ENCODE results near the gene FRMPD4.

- no peak for TF ChIP-seq CTCF (IDR thresholded peaks at IDR 0.05; ENCODE audit: extremely low read depth in 1 of 2, insufficient read depth in 1 of 2, low read depth in 1 of 2, low read length in 2 of 2)
- TF ChIP-seq EZH2 (IDR thresholded peaks at IDR 0.05; ENCODE audit: borderline replicate concordance, low read depth, low read length, severe bottlenecking) = no peak
- TF ChIP-seq POLR2AphosphoS5 (IDR thresholded peaks at IDR 0.05; ENCODE audit: insufficient read depth, low read depth, low read length) = no peak
These were observed 68.1 kb downstream of the FRMPD4 start for GRCh38 chrX:12206413-12206812.
